ENCODE measurements around the gene JADE3. TPM values are rescaled to one million over a fixed set of nuclear protein-coding genes. Genes with fewer than 3 reads are reported as not detected.

JADE3 gene
- total RNA-seq, 1 donor from 2014 or later = 22.5 TPM

DNA sequence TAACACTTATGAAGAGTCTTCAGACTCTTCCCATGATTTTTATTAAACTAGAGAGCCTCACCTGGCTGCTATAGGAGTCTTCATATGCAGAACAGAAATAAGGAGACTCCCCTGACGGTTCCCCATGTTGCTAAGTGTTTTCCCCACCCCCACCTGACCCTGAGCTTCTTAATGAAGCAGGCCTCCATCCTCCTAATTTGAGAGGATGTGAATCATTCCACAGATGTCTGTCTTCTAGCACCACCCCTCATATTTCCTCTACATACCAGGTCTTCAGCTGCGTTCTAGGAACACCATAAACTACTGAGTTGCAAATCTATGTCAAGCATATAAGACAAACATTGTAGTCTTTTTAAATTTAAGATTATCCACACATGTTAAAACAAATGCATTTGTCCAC is 38.5 kb upstream of the JADE3 start:
- Mint-ChIP-seq H3K27ac (no peak overlapping the region), H3K4me1 (ENCODE audit: low read depth) (no peaks in the 10 kb centered on the region), H3K27me3 (no peaks in the 10 kb centered on the region), H3K4me3 (ENCODE audit: low read depth) (no peak overlapping the region), H3K9me3 (ENCODE audit: low read depth) (peaks cover 9% of the 10 kb centered on the region), H3K36me3 (ENCODE audit: insufficient read depth) (peaks cover 5% of the 10 kb centered on the region)
- TF ChIP-seq CTCF (IDR thresholded peaks at IDR 0.05; ENCODE audit: unreplicated experiment) = no peak
- DNase-seq (ENCODE audit: low spot score, unreplicated experiment) = no peak

DNA sequence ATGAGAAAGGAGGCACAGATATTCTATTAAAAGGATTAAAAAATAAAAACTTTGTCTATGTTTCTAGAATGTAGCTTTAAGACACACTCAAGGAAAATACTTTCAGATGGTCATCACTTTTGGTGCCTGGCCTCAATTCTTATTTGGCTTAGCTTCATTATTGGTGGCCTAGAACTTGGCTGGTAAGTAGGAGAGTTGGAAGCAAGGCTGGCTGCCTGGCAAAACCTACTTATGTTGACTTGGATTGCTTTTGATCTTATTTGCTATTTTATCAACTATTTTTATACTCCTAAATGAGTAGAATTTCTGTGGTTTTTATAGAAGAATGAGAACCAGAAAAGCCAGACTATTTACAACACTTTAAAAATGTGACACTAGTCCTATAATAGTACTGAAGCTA is 35.3 kb upstream of the JADE3 start:
- H3K4me1 Mint-ChIP-seq (ENCODE audit: low read depth) = no peaks in the 10 kb centered on the region
- H3K27ac Mint-ChIP-seq = no peak overlapping the region
- H3K27me3 Mint-ChIP-seq = no peaks in the 10 kb centered on the region
- peaks cover 5% of the 10 kb centered on the region for H3K36me3 Mint-ChIP-seq (ENCODE audit: insufficient read depth)
- no peak for TF ChIP-seq CTCF (IDR thresholded peaks at IDR 0.05; ENCODE audit: unreplicated experiment)
- H3K4me3 Mint-ChIP-seq (ENCODE audit: low read depth) = no peak overlapping the region
- DNase-seq (ENCODE audit: low spot score, unreplicated experiment) = no peak
- H3K9me3 Mint-ChIP-seq (ENCODE audit: low read depth) = peaks cover 9% of the 10 kb centered on the region

GRCh38 chrX:46882266-46882665 is 30.0 kb upstream of the JADE3 start:
- DNase-seq (ENCODE audit: low spot score, unreplicated experiment) = no peak
- Mint-ChIP-seq H3K36me3 (ENCODE audit: insufficient read depth) (peaks cover 7% of the 10 kb centered on the region), H3K27ac (no peak overlapping the region), H3K9me3 (ENCODE audit: low read depth) (peaks cover 10% of the 10 kb centered on the region), H3K4me1 (ENCODE audit: low read depth) (no peaks in the 10 kb centered on the region), H3K4me3 (ENCODE audit: low read depth) (no peak overlapping the region), H3K27me3 (no peaks in the 10 kb centered on the region)
- no peak for TF ChIP-seq CTCF (IDR thresholded peaks at IDR 0.05; ENCODE audit: unreplicated experiment)

DNA sequence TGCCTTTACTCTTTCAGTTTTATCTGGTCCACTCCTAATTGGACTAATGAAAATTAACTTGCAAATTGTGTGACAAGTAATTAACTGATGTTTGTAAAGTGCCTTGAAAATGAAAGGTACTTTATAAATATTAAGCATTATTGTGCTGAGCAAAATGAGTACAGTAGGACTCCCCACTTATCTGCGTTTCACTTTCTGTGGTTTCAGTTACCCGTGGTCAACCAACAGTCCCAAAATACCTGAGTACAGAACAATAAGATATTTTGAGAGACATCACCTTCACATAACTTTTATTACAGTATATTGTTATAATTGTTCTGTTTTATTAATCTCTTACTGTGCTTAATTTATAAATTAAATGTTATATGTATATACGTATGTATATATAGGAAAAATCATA is 27.4 kb upstream of the JADE3 start:
- peaks cover 4% of the 10 kb centered on the region for H3K36me3 Mint-ChIP-seq (ENCODE audit: insufficient read depth)
- no peak for TF ChIP-seq CTCF (IDR thresholded peaks at IDR 0.05; ENCODE audit: unreplicated experiment)
- H3K9me3 Mint-ChIP-seq (ENCODE audit: low read depth) = peaks cover 4% of the 10 kb centered on the region
- no peak overlapping the region for H3K4me3 Mint-ChIP-seq (ENCODE audit: low read depth)
- no peak overlapping the region for H3K27ac Mint-ChIP-seq
- H3K27me3 Mint-ChIP-seq = no peaks in the 10 kb centered on the region
- no peak for DNase-seq (ENCODE audit: low spot score, unreplicated experiment)
- H3K4me1 Mint-ChIP-seq (ENCODE audit: low read depth) = no peaks in the 10 kb centered on the region

DNA sequence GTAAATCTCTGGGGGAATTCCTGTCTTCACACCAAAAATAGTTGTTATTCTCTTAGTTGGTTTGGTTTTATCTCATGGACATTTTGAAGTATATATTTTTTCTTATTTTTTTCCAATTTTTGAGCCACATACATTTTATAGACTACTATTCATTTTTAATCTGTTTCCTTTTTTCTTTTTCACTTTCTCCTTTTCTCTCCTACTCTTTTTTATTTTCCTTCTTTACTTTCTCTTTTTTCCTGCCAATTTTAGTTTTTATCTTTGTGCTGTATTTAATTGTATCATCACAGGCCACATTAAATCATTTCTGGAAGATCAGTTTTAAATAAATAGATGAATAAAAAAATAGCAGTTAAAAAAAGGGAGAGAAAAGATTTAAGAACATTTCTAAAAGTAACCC is 14.0 kb upstream of the JADE3 start:
- Mint-ChIP-seq H3K27ac (no peak overlapping the region), H3K4me3 (ENCODE audit: low read depth) (no peak overlapping the region), H3K36me3 (ENCODE audit: insufficient read depth) (peaks cover 2% of the 10 kb centered on the region), H3K4me1 (ENCODE audit: low read depth) (no peaks in the 10 kb centered on the region), H3K27me3 (no peaks in the 10 kb centered on the region), H3K9me3 (ENCODE audit: low read depth) (peaks cover 10% of the 10 kb centered on the region)
- no peak for DNase-seq (ENCODE audit: low spot score, unreplicated experiment)
- no peak for TF ChIP-seq CTCF (IDR thresholded peaks at IDR 0.05; ENCODE audit: unreplicated experiment)
